GM12874 (cell line): ENCODE measurements around the gene NRG3.

Experiments
- CTCF ChIP-seq: IDR thresholded peaks from 2 replicates; pipeline ENCODE4 v1.5.1; 2011; ENCODE audit warnings: low read depth, mild to moderate bottlenecking, control low read depth, low read length, moderate library complexity; ENCODE audit not compliant: insufficient read depth

The NRG3 gene

DNA sequence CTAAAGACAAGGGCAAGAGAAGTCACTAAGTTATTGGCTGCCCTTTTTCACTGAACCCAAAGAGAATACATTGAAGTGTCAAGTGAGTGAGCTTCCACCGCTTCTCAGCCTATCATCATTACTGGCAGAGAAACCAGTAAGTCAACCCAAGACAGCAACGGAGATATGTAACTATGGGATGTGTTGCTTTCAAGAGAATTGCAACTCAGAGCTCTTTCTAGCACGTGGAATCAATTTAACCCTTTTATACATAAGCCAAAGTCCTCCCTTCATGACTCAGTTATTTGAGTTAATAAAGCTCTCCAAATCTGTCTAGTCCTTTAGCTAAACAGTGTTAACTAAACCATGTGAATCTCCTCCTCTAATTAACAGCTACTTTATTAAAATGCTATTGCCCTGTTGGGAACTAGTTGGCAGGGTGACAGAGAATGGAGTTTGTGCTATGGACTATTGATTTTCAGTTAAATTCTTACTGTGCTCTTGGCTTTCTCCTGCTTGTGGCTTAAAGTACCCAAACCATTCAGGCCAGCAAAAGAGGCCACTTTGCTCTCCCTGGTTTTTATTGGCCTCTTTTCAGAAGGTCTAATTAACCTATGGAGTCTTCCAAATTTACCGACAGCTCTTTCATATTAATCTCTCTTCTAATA lies 287.7 kb downstream of the NRG3 start:
- TF ChIP-seq CTCF = no peak

DNA sequence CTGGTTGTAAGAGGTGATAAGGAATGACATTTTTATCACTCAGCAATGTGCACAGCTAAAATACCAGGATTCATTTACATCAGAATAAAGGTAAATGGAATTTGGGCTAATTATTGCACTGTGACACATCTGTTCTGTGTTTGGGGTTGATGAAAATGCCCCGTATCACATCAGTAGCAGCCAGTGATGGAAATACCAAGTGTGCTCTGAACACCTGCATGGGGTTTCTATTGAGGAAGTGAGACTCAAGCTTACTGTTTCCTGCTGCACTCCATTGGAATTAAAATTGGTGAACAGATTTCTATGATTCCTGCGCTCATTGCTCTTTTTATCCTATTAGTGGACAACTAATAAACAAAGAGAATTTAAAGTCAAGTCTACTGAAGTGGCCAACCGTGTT lies 296.9 kb downstream of the NRG3 start:
- TF ChIP-seq CTCF = no peak

DNA sequence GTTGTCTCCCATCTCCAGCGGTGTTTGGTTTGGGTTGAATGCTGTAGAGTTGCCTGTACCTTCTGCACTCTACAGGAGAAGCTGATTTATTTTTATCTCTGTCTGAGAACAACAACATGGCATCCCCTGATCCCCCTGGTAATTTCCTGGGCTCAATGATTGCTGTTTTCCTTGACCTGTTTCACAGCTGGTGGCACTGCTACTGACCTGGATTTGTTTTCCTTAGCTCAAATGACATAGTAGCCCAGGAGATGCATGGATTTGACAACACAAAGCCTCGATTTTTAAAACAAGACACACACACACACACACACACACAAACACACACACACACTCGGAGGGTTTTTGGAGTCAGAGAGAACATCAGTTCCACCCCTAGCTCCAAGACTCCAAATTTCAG lies 301.6 kb downstream of the NRG3 start:
- TF ChIP-seq CTCF = no peak

GRCh38 chr10:82190432-82191260 lies 315.7 kb downstream of the NRG3 start:
- TF ChIP-seq CTCF = no peak

DNA sequence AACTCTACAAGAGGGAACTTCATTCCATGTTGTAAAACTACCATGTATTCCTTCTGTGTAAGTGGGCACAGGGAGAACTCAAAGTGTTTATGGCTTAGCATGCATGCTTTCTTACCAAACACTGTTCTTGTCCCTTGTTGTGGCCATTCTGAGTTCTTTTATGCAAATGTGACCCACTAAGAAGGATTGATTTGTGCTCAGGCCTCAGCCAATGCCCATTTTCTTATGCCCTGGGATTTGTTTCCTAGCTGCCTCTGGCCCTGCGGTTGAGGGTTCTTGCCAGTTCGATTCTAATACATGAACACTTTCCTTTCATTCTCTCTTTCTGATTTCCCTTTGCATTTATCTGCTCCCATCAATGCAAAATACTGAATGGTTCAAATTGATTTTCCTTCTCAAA lies 316.7 kb downstream of the NRG3 start:
- TF ChIP-seq CTCF = no peak

- no peak for TF ChIP-seq CTCF
These were observed 317.7 kb downstream of the NRG3 start for GRCh38 chr10:82192665-82193064.

GRCh38 chr10:82194419-82194818 lies 319.4 kb downstream of the NRG3 start:
- TF ChIP-seq CTCF = no peak
